HG03565 (cell line): ENCODE data around the gene KCNH4.
"Not testable (repeated sequence)": the region's sequence is repeated elsewhere in the genome, so short reads cannot be mapped to it uniquely, and the experiment has no call there.

Experiments
- ATAC-seq: cut with Tn5 transposase; IDR thresholded peaks from one replicate; pipeline ENCODE4 v1.9.1; 2021; ENCODE audit warnings: mild to moderate bottlenecking, moderate library complexity; ENCODE audit not compliant: unreplicated experiment

Gene KCNH4

GRCh38 chr17:42140690-42141089, 40.3 kb downstream of the KCNH4 start:
- ATAC-seq = not testable (repeated sequence)

- ATAC-seq = no peak
Observed at GRCh38 chr17:42138749-42139492, 42.0 kb downstream of the KCNH4 start.

- ATAC-seq = no peak
Observed at GRCh38 chr17:42136654-42137051, 44.3 kb downstream of the KCNH4 start.

GRCh38 chr17:42135664-42136653, 45.0 kb downstream of the KCNH4 start:
- no peak for ATAC-seq

- ATAC-seq = no peak
Observed at GRCh38 chr17:42135151-42135550, 45.8 kb downstream of the KCNH4 start.

GRCh38 chr17:42133461-42134041, 47.4 kb downstream of the KCNH4 start:
- ATAC-seq = no peak

- no peak for ATAC-seq
Observed at GRCh38 chr17:42132941-42133340, 48.0 kb downstream of the KCNH4 start.

GRCh38 chr17:42131981-42132432, 48.9 kb downstream of the KCNH4 start:
- ATAC-seq = no peak

GRCh38 chr17:42131232-42131631, 49.7 kb downstream of the KCNH4 start:
- no peak for ATAC-seq

- ATAC-seq = no peak
Observed at GRCh38 chr17:42130310-42130936, 50.5 kb downstream of the KCNH4 start.

GRCh38 chr17:42129109-42129837, 51.7 kb downstream of the KCNH4 start:
- no peak for ATAC-seq

GRCh38 chr17:42127414-42127813, 53.5 kb downstream of the KCNH4 start:
- no peak for ATAC-seq

GRCh38 chr17:42126836-42127235, 54.1 kb downstream of the KCNH4 start:
- no peak for ATAC-seq

GRCh38 chr17:42125565-42125964, 55.4 kb downstream of the KCNH4 start:
- ATAC-seq = no peak

GRCh38 chr17:42124256-42124655, 56.7 kb downstream of the KCNH4 start:
- no peak for ATAC-seq

GRCh38 chr17:42122371-42123303, 58.3 kb downstream of the KCNH4 start, which contains the start of gene HSPB9:
HSPB9 (plus strand) TSS chr17:42122804; CDS start chr17:42122851, 47 bp downstream.
- no peak for ATAC-seq

- peak; percentile 53 for ATAC-seq
Observed at GRCh38 chr17:42120770-42121769, 59.9 kb downstream of the KCNH4 start, which contains the start of gene KAT2A. KAT2A (minus strand) TSS chr17:42121367; CDS start chr17:42121304, 63 bp downstream.
